HUDEP-2 (cell line): Measurements from ENCODE around the gene GGCX.

Experiments used
- DNase-seq, 76 experiments: peaks; one replicate each; lab custom pipeline; 2025; ENCODE audit not compliant: unreplicated experiment in 76 of 76; lab: John Stamatoyannopoulos, UW

GGCX gene

DNA sequence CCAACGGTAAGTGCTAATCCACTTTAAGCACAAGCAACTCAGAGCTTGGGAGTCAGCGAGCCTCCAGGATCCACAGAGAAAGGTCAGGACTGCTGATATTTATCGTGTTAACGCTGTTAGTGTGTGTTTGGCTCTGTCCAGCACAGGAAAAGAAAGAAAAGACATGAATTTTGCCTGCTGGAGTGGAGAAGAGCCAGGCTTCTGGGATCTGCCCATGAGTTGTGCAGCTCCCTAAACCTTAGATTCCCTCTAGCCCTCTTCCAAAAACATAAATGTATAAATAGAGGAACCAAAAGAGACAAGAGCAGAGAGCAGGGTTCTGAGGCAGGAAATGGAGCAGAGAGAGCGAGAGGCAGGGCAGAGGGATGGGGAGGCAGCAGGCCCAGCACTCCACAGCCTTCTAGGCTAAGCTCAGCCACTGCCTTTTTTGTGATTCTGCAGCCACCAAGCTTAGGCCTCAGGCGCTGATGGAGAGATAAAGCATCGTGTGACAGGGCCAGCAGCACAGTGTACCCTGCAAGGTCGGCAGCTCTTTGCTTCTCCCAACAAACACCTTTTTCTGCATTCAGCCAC lies 36.9 kb downstream of the GGCX start:
- DNase-seq = peak in 31 of 76 experiments; percentile 9 to 61 (median 31)

DNA sequence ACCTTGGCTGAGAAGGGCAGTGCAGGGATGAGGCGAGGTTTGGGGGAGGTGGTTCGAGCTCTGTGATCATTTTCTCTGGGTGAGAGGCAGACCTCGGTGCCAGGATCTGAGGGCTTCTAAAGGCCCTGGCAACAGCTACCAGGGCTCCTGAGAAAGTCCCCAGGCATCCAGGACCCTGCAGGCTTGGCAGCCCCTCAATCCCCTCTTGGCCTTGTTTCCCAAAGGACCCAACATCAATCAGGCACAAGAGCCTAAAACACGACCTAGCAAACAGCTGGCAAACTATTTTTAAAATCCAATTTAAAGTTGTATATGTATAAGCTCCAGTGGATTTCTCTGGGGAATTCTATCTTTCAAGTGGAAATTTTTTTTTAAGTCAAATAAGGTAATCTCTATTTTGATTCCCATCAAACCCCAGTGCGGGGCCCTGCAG lies 37.4 kb downstream of the GGCX start:
- no peak for DNase-seq

DNA sequence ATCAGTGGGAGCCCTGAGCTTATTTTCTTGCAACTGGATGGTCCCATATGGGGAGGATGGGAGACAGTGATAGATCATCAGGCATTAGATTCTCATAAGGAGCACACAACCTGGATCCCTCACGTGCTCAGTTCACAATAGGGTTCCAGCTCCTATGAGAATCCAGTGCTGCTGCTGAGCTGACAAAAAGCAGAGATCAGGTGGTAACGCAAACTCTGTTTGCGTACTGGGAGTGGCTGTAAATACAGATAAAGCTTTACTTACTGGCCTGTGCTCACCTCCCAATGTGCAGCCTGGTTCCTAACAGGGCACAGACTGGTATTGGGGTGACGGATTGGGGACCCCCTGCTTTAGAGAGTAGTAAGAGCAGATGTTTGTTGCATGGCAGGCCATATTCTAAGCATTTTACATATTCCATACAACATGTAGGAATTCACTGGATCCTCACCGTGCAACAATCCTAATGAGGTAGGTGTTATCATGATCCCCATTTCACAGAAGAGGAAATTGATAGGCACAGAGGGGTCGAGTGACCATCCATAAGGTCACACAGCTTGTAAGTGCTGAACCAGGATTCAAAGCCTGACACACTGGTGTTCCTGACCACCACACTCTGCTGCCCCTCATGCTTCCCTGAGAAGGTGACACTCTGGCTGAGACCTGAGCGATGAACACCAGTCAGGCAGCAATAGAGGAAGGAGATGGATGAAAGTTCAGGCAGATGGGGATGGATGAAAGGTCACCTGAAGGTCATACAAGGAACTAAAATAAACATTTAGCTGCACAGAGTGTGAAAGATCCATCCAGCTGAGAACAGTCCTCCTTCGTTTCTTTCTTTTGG lies 38.0 kb downstream of the GGCX start:
- DNase-seq = no peak

DNA sequence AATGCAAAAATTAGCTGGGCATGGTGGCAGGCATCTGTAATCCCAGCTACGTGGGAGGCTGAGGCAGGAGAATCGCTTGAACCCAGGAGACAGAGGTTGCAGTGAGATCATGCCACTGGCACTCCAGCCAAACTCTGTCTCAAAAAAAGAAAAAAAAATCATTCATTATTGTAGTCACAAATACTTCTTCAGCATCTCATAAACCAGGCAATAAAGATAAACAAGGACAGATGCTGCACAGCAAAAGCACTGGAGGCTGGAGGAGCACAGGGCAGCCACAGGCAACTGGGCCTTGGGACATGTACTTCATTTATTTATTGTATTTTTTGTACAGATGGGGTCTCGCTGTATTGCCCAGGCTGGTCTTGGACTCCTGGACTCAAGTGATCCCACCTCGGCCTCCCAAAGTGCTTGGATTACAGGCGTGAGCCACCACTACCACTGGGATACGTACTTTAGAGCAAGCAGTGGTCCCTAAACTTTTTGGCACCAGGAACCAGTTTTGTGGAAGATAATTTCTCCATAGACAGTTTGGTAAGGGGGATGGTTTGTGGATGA lies 39.1 kb downstream of the GGCX start:
- no peak for DNase-seq

DNA sequence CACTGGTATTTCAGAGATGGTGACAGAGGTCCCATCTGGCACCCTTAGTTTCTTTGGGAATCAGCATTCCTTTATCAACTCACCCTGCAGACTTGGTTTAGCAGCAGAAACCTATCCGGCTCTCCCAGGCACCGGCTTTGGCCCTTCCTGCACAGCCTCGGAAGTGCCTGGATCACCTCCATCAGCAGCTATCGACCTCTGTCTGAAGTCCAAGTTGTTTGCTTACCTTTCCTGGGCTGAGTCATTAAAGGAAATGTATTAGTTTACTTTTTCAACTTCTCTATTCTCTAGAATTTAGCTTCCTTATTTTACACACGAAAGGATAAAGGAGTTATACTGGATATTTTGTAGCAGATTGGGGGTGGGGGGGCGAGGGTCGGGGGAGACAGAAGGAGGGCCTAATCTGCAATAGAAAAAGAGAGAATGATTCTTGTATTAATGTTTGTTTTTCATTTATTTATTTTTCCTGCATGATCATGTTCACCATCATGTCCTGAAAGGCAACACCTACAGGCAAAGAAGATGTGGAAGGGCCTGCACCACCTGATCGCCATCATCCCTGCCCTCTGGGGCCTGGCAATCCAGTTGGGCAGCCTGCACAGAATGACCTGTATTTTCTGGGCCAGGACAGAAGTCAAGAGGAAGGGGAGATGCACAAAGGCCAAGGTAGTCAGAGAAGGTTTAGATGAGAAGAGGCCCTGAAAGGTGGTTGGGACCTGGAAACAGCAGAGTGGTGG lies 44.5 kb downstream of the GGCX start:
- no peak for DNase-seq

DNA sequence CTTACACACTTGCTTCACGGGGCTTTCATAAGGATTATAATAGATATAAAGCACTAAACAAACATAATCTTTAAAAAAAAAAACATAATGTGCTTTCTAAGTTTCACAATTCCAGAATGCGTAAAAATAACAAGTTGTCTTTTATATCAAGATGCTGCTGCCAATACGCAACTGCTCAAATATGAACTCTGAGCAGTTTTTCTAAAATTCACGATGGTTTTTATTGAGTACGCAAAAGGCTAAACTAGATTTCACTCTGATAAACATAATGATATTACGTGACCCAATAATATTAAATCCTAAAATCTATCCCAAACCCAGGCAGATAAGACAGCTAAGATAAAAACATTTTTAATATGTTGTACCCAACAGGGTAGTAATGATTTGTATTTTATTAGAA lies 47.0 kb downstream of the GGCX start:
- no peak for DNase-seq

DNA sequence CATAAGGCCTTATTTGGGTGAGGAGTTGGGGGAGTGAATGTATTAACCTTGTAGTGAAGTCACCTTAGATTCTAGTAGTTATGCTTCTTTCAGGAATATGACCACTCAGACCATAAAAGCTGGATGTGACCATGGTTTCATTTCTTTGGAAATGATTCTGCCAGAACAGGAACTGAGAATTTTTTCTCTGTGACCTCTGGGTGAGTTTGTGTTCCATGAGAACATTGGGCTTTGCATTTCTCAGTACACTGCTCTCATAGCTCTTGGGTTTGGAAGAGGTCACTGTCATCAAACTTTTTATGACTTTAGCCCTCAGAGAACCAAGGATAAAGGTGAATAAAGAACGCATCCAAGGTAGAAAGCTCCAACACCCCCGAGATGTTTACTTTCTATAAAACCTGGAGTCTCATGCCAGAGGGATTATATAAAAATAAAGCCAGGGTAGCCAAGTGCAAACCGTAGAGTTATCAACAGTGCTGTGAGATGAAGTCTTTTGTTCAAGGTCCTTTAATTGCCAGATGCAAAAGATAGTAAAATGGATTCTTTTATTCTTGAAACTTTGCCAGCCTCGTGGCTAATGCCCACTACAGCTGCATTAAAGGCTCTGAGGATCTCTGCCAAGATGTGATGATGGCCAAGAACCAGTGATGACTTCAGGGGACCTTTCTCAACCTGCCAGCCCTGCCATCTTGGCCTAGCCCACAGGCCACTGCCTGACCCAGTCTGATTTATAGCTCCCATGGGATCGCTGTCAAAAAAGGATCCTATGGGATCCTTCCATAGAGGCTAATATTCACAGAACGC lies 50.1 kb downstream of the GGCX start:
- no peak for DNase-seq

DNA sequence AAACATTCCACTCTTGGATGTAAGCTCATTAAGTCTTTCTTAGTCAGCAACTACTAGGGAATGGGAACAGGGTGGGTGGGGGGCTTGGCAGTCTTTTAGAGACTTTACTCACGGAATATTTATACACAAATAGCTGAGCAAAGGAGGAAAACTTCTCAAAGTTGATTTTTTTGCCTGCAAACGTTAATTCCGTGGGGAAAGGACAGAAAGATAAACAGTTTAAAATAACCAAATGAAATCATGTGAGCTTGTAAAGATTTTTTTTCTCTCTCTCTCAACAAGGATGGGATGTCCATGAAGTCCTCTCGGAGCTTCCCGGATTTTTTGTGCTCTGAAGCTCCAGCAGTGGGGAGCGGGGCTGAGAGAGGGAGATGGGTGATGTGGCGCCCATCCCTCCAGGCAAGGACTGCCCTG lies 54.5 kb downstream of the GGCX start:
- DNase-seq = no peak

DNA sequence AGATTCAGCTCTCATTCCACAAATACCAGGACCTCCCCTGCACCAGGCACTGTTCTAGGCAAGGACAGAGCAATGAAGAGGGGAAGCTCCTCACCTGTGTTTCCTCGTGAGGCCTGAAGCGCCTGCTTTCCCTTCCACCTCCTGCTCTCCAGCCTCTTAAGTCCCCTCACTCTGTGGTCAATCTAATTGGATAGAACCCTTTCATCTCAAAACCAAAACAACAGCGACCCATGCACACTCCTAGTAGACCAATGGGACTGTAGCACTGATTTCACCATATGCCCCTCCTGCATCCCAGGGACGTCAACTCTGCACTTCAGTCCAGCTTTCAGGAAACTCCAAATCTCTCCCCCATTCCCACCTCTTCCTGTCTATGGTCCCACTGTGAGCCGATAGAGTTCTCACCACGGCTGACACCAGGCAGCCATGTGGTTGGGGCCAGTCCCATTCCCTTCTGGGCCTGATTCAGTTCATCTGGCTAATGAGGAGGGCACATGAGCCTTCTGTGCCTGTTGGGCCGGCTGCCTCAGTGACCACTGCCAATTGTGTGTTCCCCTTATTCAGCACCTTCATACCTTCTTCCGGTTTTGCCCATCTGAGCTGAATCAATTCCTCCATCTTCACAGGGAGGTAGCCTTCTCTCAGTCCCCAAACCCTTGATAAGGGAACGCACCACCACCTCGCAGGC lies 55.6 kb downstream of the GGCX start:
- no peak for DNase-seq

DNA sequence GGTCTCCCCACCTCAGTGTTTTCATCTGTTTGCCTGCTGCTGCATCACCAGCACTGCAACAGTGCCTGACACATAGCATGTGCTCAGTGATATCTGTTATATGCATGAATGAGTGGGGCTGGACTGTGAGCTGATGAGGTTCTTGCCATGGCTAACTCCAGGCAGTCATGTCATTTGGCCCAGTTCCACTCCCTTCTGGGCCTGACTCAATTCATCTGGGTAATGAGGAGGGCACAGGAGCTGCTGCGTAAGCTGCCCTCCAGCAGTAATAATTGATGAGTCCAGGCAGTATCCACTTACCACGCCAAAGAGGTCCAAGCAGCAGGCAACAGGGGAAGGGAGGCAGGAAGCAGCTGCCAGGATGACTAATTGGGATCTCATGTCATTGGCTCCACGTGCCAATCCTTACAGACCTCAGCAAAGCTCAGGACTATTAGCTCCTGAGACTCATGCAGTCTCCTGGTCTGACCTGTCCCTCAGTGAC lies 56.5 kb downstream of the GGCX start:
- DNase-seq = peak in 10 of 76 experiments; percentile 14 to 56 (median 31)

DNA sequence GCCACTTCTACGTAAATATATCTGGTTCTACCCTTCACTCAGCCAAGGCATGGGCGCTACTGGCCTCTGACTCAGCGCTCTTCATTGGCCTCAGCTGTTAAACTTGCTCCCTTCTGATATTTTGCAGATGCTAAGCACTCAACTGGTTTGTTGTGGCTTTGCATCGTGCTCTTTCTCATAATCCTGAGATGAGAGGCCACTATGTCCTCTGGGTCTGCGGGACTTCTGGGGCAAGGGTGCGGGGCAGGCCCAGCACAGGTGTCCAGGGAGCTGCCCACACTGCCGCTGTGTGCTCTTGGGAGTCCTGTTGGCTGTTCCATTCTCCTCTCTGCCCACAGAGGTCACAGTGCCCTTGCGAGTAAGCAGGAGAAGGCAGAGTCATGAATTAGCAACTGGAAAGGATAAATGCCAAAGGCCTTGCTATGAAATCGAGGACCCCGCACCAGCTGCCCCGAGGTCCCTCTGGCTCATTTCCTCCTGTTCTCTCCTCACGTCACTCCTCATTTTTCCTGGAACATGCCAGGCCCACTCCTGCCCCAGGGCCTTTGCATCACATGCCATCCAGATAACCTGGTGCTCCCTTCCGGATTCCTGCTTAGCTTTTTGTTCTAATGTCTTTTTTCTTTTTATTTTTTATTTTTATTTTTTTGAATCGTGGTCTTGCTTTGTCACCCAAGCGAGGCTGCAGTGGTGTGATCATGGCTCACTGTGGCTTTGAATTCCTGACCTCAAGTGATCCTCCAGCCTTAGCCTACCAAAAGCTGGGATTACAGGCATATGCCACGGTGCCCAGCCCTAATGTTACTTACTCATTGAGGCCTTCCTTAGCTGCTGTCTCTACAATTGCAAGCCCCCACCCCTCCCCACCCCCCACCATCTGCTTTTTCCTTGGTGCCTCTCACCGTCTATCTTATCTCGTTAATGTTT lies 57.2 kb downstream of the GGCX start:
- DNase-seq = no peak

DNA sequence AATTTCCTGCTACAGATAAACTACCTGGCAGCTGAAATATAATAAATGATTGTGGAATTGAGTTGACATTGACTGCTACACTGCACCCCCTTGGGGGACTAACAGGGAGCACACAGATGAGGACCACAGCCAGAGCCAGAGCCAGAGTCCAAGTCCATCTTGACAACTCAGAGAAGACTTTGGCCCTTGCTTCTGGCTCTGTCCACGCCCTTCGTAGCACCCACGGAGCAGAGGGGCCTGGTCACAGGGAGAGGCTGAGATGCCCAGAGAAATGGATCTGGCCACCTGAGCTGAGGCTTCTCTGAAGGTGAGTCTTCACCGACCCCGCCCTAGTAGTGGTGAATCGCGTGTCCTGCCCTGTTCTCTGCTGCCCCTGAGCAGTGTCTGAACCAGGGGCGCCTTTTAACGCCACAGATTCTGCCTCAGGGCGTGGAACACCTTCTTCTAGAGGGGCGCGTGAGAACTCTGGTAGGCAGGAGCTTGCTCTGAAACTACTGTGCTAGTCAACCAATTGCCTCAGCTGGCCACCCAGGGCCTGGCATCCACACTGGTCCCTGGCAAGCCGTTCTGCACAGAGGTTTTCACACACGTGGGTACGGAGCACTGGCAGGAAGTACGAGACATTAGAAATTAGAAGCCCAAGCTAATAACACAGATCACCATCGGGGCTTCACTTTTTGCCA lies 58.0 kb downstream of the GGCX start:
- no peak for DNase-seq

DNA sequence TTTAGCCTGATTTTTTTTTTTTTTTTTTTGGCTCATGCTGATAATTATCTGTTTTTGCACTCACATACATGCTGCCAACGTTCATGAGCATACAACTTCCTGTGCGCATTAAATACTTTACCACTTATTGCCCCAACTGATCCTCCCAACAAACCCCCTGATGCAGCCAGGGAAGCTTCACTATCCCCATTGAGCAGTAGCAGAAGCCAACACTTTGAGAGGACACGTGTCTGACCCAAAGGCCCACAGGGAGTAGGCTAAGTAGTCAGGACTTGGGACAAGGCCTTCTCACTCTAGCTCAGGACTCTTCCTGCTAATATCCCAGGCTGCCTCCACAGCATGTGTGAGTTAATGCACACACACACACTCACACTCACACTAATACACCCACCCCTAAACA lies 58.6 kb downstream of the GGCX start:
- peak in 1 of 76 experiments; percentile 12 for DNase-seq

DNA sequence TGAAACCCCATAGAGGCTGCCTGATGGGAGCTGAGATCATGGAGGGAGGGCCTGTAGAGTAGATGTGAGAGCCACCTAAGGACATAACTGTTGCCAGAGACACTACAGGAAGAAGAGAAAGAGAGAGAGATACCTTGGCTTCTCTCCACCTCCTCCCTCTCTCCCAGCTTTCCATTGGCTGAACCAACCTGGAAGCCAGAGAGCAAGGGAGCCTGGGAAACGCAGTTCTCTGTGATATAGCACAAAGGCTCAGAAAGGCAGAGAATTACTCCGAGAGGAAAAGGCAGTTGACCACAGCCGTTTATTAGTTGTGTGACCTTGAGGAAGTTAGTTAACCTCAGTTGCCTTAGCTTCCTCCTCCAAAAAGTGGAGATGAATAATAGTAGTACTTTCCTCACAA lies 60.0 kb downstream of the GGCX start:
- peak in 6 of 76 experiments; percentile 12 to 27 (median 16) for DNase-seq

DNA sequence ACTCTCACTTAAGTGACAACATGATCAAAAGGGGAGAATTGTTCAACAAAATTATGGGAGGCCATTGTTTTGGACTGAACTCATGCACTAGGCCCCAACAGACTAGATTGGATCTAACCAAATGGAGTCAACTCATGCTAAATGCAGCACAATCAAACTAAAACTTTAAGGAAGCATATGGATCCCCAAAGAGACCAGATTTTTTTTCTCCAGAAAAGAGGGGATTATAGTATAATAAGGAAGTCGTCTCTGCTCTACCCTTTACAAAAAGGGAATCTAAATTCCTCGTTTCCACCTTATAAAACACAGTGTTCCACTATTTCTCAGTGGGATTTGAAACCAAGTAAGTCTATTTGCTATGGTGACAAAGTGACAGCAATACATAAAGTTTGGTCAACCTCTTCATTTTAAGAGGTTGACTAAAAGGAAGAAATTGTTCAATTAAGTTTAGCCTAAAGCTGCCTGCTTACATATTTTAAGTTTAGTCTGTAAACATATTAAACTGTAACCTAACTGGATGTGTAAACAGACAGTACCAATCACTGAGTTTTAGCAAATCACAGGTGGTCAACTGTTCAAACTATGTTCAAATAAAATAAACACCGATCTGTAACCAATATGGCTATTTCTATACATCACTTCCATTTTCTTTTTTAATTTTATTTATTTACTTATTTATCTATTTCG lies 63.2 kb downstream of the GGCX start:
- no peak for DNase-seq

DNA sequence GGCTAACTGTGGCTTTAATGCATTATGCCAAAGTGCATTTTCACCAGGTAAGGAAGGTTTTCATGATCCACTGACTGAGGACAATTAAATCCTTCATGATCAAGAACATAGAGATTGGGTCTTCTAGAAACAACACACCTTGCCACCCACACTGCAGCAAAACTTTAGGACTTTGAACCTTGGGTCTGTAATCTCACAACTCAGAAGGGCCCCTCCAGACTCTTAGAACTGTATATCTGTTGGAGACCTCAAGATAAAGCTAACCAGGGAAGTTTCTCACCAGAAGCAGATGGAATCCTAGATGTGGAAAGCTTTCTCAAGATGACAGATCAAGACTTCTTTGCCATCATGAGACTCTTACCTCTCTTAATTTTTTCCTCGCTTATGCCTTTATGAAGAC lies 64.9 kb downstream of the GGCX start:
- no peak for DNase-seq
